H9 (cell line): ENCODE results near the gene UTP20. TPM values are rescaled to one million over a fixed set of nuclear protein-coding genes. Genes with fewer than 3 reads are reported as not detected.

Source experiments
- DNase-seq: peaks from one replicate; pipeline ENCODE4 v3.0.0-alpha.2; 2017
- H2AFZ ChIP-seq: one replicate; pipeline ENCODE4 v1.6.1; 2013; ENCODE audit warnings: mild to moderate bottlenecking, low read length, control low read depth, moderate library complexity
- H2AK5ac ChIP-seq: 2 replicates; pipeline ENCODE4 v1.6.1; 2013; ENCODE audit warnings: low read length, control low read depth, mixed read lengths; ENCODE audit not compliant: insufficient read length
- H2BK120ac ChIP-seq: one replicate; pipeline ENCODE4 v1.6.1; 2013; ENCODE audit warnings: low read depth, mild to moderate bottlenecking, low read length, control low read depth, inconsistent platforms; ENCODE audit not compliant: poor library complexity, severe bottlenecking
- H2BK12ac ChIP-seq: 2 replicates; pipeline ENCODE4 v1.6.1; 2013; ENCODE audit warnings: low read length, control low read depth, mixed read lengths, low read depth; ENCODE audit not compliant: insufficient read length
- H2BK15ac ChIP-seq: 2 replicates; pipeline ENCODE4 v1.6.1; 2013; ENCODE audit warnings: low read depth, low read length, control low read depth
- H2BK20ac ChIP-seq: one replicate; pipeline ENCODE4 v1.6.1; 2013; ENCODE audit warnings: low read depth, mild to moderate bottlenecking, low read length, control low read depth, inconsistent platforms; ENCODE audit not compliant: poor library complexity, severe bottlenecking
- H2BK5ac ChIP-seq: 2 replicates; pipeline ENCODE4 v1.6.1; 2013; ENCODE audit warnings: low read length, control low read depth, mixed read lengths; ENCODE audit not compliant: insufficient read length
- H3K14ac ChIP-seq: 2 replicates; pipeline ENCODE4 v1.6.1; 2013; ENCODE audit warnings: low read length, control low read depth; ENCODE audit not compliant: insufficient read depth
- H3K18ac ChIP-seq: 2 replicates; pipeline ENCODE4 v1.6.1; 2013; ENCODE audit warnings: low read depth, mild to moderate bottlenecking, mixed read lengths, low read length, control low read depth; ENCODE audit not compliant: insufficient read length
- H3K23ac ChIP-seq: 2 replicates; pipeline ENCODE4 v1.6.1; 2013; ENCODE audit warnings: low read length, control low read depth, mixed read lengths, low read depth; ENCODE audit not compliant: insufficient read length
- H3K23me2 ChIP-seq: 2 replicates; pipeline ENCODE4 v1.6.1; 2013; ENCODE audit warnings: low read depth, mild to moderate bottlenecking, mixed read lengths, low read length, control low read depth; ENCODE audit not compliant: insufficient read length, poor library complexity, severe bottlenecking
- H3K27ac ChIP-seq: 2 replicates; pipeline ENCODE4 v1.5.1; 2013; ENCODE audit warnings: low read length, control low read depth, mixed read lengths, low read depth; ENCODE audit not compliant: insufficient read length
- H3K27me3 ChIP-seq: 2 replicates; pipeline ENCODE4 v1.6.1; 2013; ENCODE audit warnings: low read length, control low read depth, inconsistent platforms; ENCODE audit not compliant: insufficient read depth
- H3K4ac ChIP-seq: 2 replicates; pipeline ENCODE4 v1.6.1; 2013; ENCODE audit warnings: low read depth, mild to moderate bottlenecking, control low read depth, inconsistent platforms, low read length, moderate library complexity
- H3K4me1 ChIP-seq: 2 replicates; pipeline ENCODE4 v1.6.1; 2013; ENCODE audit warnings: low read length, control low read depth, inconsistent platforms; ENCODE audit not compliant: insufficient read depth
- H3K4me2 ChIP-seq: 2 replicates; pipeline ENCODE4 v1.6.1; 2013; ENCODE audit warnings: low read length, control low read depth, mixed read lengths; ENCODE audit not compliant: insufficient read length, insufficient read depth
- H3K56ac ChIP-seq: 2 replicates; pipeline ENCODE4 v1.6.1; 2013; ENCODE audit warnings: low read depth, mild to moderate bottlenecking, mixed read lengths, low read length, control low read depth; ENCODE audit not compliant: insufficient read length
- H3K79me1 ChIP-seq: 2 replicates; pipeline ENCODE4 v1.6.1; 2013; ENCODE audit warnings: low read depth, mild to moderate bottlenecking, moderate library complexity, low read length, control low read depth, inconsistent platforms; ENCODE audit not compliant: insufficient read depth, poor library complexity, severe bottlenecking
- H3K79me2 ChIP-seq: 2 replicates; pipeline ENCODE4 v1.6.1; 2013; ENCODE audit warnings: low read length, control low read depth, inconsistent platforms; ENCODE audit not compliant: insufficient read depth
- H3K9ac ChIP-seq: 2 replicates; pipeline ENCODE4 v1.6.1; 2013; ENCODE audit warnings: low read length, control low read depth, mixed read lengths; ENCODE audit not compliant: insufficient read length; ENCODE audit errors: extremely low read depth
- H3K9me3 ChIP-seq: one replicate; pipeline ENCODE4 v1.6.1; 2013; ENCODE audit warnings: low read depth, low read length, inconsistent platforms; ENCODE audit not compliant: control insufficient read depth
- H3T11ph ChIP-seq: one replicate; pipeline ENCODE4 v1.6.1; 2013; ENCODE audit warnings: mild to moderate bottlenecking, low read length, control low read depth, inconsistent platforms
- H4K20me1 ChIP-seq: one replicate; pipeline ENCODE4 v1.6.1; 2013; ENCODE audit not compliant: control insufficient read depth, insufficient read length, insufficient read depth
- H4K5ac ChIP-seq: 2 replicates; pipeline ENCODE4 v1.6.1; 2013; ENCODE audit warnings: low read depth, mild to moderate bottlenecking, mixed read lengths, low read length, control low read depth; ENCODE audit not compliant: insufficient read length
- H4K8ac ChIP-seq: replicated peaks from 2 replicates; pipeline ENCODE4 v1.6.1; 2013; ENCODE audit warnings: low read length, control low read depth, mixed read lengths, low read depth; ENCODE audit not compliant: insufficient read length
- H4K91ac ChIP-seq: 2 replicates; pipeline ENCODE4 v1.6.1; 2013; ENCODE audit warnings: low read depth, mild to moderate bottlenecking, moderate library complexity, mixed read lengths, low read length, control low read depth; ENCODE audit not compliant: insufficient read length
- H3K27ac Mint-ChIP-seq, 3 experiments: 2 replicates in 2 of 3; 3 replicates in 1 of 3; pipeline ENCODE4 v1.8.0; 2020 to 2021; ENCODE audit warnings: mixed read lengths in 3 of 3, mild to moderate bottlenecking in 1 of 3, moderate library complexity in 1 of 3
- H3K27me3 Mint-ChIP-seq: 2 replicates; pipeline ENCODE4 v1.8.0; 2021; ENCODE audit warnings: low read depth, mild to moderate bottlenecking, moderate library complexity, mixed read lengths
- H3K36me3 Mint-ChIP-seq, 3 experiments: 2 replicates in 2 of 3; 3 replicates in 1 of 3; pipeline ENCODE4 v1.8.0; 2020 to 2021; ENCODE audit warnings: low read depth in 3 of 3, mixed read lengths in 3 of 3; ENCODE audit not compliant: insufficient read depth in 1 of 3
- H3K4me1 Mint-ChIP-seq, 2 experiments: 2 replicates each; pipeline ENCODE4 v1.8.0; 2020; ENCODE audit warnings: mixed read lengths in 2 of 2
- H3K4me3 Mint-ChIP-seq, 2 experiments: 2 replicates in 1 of 2; 3 replicates in 1 of 2; pipeline ENCODE4 v1.8.0; 2020 to 2021; ENCODE audit warnings: mild to moderate bottlenecking in 2 of 2, mixed read lengths in 2 of 2, moderate library complexity in 1 of 2
- H3K9me3 Mint-ChIP-seq, 2 experiments: 2 replicates in 1 of 2; 3 replicates in 1 of 2; pipeline ENCODE4 v1.8.0; 2020; ENCODE audit warnings: mild to moderate bottlenecking in 2 of 2, mixed read lengths in 2 of 2, moderate library complexity in 1 of 2
- WGBS: extraction: QIAGEN DNeasy Blood & Tissue Kit; methylation state at CpG from one replicate; pipeline ENCODE4 v1.1.7; 2013; ENCODE audit warnings: missing lambda C conversion rate, low lambda C conversion rate, mixed read lengths; ENCODE audit not compliant: insufficient read length; ENCODE audit errors: extremely low coverage; 5-methylcytosine and 5-hydroxymethylcytosine counted together
- total RNA-seq: library from RNA; stranded (reverse); gene quantifications from 2 replicates; pipeline ENCODE4 v1.2.1, GENCODE V29; 2021
- TF ChIP-seq, protein P1 (sequence below): fragments of 200-600 bp; sonication (generic); conservative IDR thresholded peaks from 3 replicates; pipeline ENCODE4 v1.8.0; 2021; ENCODE audit warnings: antibody characterized with exemption, mild to moderate bottlenecking

UTP20 gene
- total RNA-seq, 1 experiment from 2014 or later: 38.3 TPM

DNA sequence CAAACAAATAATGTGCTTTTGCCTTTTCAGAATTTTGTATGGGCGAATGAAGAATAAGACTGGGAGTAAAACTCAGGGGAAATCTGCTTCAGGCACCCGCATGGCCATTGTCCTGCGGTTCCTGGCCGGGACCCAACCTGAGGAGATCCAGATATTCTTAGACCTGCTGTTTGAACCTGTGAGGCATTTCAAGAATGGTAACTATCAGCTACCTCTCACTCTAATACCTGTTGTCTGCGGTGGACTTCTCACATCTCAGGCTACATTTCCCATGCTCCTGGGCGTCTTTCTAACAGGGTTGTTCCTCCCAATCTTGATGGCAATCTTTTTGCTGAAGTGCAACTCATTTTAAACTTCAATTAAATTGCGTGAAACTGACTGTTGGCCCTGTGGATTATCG is 47.1 kb downstream of the UTP20 start:
- H2BK12ac ChIP-seq: no peak overlapping the region
- H2BK5ac ChIP-seq: no peak overlapping the region
- no peak overlapping the region for H2AK5ac ChIP-seq
- H3K4me1 ChIP-seq: no peaks in the 10 kb centered on the region
- H2BK120ac ChIP-seq: no peak overlapping the region
- Mint-ChIP-seq H3K9me3 (no peaks in the 10 kb centered on the region), H3K27ac (no peak overlapping the region), H3K4me3 (no peak overlapping the region), H3K4me1 (no peaks in the 10 kb centered on the region), H3K36me3 (peaks cover 10 to 67% (median 50%) of the 10 kb centered on the region in 3 experiments; a peak in 6 of 7 replicates), H3K27me3 (no peaks in the 10 kb centered on the region)
- H3K4ac ChIP-seq: no peak overlapping the region
- no peaks in the 10 kb centered on the region for H3K9me3 ChIP-seq
- no peak overlapping the region for H3K27ac ChIP-seq
- DNase-seq: no peak
- H3K23me2 ChIP-seq: no peaks in the 10 kb centered on the region
- H3K56ac ChIP-seq: no peak overlapping the region
- H3K9ac ChIP-seq: no peak overlapping the region
- no peak overlapping the region for H3K14ac ChIP-seq
- H4K5ac ChIP-seq: no peak overlapping the region
- H3K4me2 ChIP-seq: no peak overlapping the region
- no peak overlapping the region for H4K91ac ChIP-seq
- H4K20me1 ChIP-seq: no peaks in the 10 kb centered on the region
- H3T11ph ChIP-seq: no peak overlapping the region
- H3K23ac ChIP-seq: no peak overlapping the region
- no peaks in the 10 kb centered on the region for H3K27me3 ChIP-seq
- TF ChIP-seq, protein P1, sequence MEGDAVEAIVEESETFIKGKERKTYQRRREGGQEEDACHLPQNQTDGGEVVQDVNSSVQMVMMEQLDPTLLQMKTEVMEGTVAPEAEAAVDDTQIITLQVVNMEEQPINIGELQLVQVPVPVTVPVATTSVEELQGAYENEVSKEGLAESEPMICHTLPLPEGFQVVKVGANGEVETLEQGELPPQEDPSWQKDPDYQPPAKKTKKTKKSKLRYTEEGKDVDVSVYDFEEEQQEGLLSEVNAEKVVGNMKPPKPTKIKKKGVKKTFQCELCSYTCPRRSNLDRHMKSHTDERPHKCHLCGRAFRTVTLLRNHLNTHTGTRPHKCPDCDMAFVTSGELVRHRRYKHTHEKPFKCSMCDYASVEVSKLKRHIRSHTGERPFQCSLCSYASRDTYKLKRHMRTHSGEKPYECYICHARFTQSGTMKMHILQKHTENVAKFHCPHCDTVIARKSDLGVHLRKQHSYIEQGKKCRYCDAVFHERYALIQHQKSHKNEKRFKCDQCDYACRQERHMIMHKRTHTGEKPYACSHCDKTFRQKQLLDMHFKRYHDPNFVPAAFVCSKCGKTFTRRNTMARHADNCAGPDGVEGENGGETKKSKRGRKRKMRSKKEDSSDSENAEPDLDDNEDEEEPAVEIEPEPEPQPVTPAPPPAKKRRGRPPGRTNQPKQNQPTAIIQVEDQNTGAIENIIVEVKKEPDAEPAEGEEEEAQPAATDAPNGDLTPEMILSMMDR: no peak
- H3K79me2 ChIP-seq: no peaks in the 10 kb centered on the region
- no peak overlapping the region for H2BK20ac ChIP-seq
- no CpG with 5 or more reads among the region's 8 CpGs for WGBS
- no peaks in the 10 kb centered on the region for H3K79me1 ChIP-seq
- no peak overlapping the region for H2AFZ ChIP-seq
- no peak overlapping the region for H2BK15ac ChIP-seq
- H3K18ac ChIP-seq: no peak overlapping the region
- no peak overlapping the region for H4K8ac ChIP-seq
